PC-3 (cell line): ENCODE measurements around the gene SLC30A3. TPM values are rescaled to one million over a fixed set of nuclear protein-coding genes. Genes with fewer than 3 reads are reported as not detected.

Source experiments
- ATAC-seq: fragments of 200-7000 bp; cut with Tn5 transposase; 2 replicates; pipeline ENCODE4 v1.9.1; 2020; ENCODE audit warnings: mild to moderate bottlenecking, moderate library complexity
- BruUV-seq: library from RNA; stranded (reverse); fragments of 400-500 nt; replicated peaks from 2 replicates; lab custom pipeline; 2021; lab: Mats Ljungman, UMichigan
- CTCF ChIA-PET: fragments of 300-600 bp; sonication (Branson Sonifier 250); formaldehyde crosslinking; loops from one replicate; lab custom pipeline; 2022; ENCODE audit warnings: antibody characterized with exemption; lab: Charles Lee
- POLR2A ChIA-PET: fragments of 300-600 bp; sonication (Branson Sonifier 250); formaldehyde crosslinking; loops from one replicate; lab custom pipeline; 2022; ENCODE audit warnings: antibody characterized with exemption; ENCODE audit not compliant: unreplicated experiment; lab: Charles Lee
- DNase-seq: peaks from one replicate; pipeline ENCODE4 v3.0.0-alpha.2; 2015
- H2AFZ ChIP-seq: fragments of 300-600 bp; sonication (generic); 2 replicates; pipeline ENCODE4 v1.6.0; 2016; ENCODE audit warnings: antibody characterized with exemption, low read length
- H3F3A ChIP-seq: fragments of 300-600 bp; sonication (generic); one replicate; pipeline ENCODE4 v1.6.0; 2017; ENCODE audit warnings: antibody characterized with exemption, low read length, control low read depth, mild to moderate bottlenecking; ENCODE audit not compliant: unreplicated experiment
- H3K27ac ChIP-seq: fragments of 300-600 bp; sonication (generic); 2 replicates; pipeline ENCODE4 v1.5.1; 2016; ENCODE audit warnings: mild to moderate bottlenecking, low read length
- H3K27me3 ChIP-seq: fragments of 300-600 bp; sonication (generic); 2 replicates; pipeline ENCODE4 v1.6.1; 2016; ENCODE audit warnings: low read length, mixed read lengths
- H3K36me3 ChIP-seq: fragments of 300-600 bp; sonication (generic); 2 replicates; pipeline ENCODE4 v1.6.1; 2016; ENCODE audit warnings: low read depth, mixed run types, low read length, mixed read lengths
- H3K4me1 ChIP-seq: fragments of 300-600 bp; sonication (generic); 2 replicates; pipeline ENCODE4 v1.5.1; 2016; ENCODE audit warnings: low read length; ENCODE audit not compliant: insufficient read depth
- H3K4me2 ChIP-seq: fragments of 300-600 bp; sonication (generic); 2 replicates; pipeline ENCODE4 v1.6.0; 2016; ENCODE audit warnings: low read length
- H3K4me3 ChIP-seq: fragments of 300-600 bp; sonication (generic); 2 replicates; pipeline ENCODE4 v1.5.1; 2016; ENCODE audit warnings: mild to moderate bottlenecking, low read length, mixed read lengths
- H3K79me2 ChIP-seq: fragments of 300-600 bp; sonication (generic); 2 replicates; pipeline ENCODE4 v1.6.1; 2017; ENCODE audit warnings: low read length, mixed read lengths
- H3K9ac ChIP-seq: fragments of 300-600 bp; sonication (generic); 2 replicates; pipeline ENCODE4 v1.6.0; 2016; ENCODE audit warnings: mild to moderate bottlenecking, low read length
- H3K9me2 ChIP-seq: fragments of 300-600 bp; sonication (generic); replicated peaks from 2 replicates; pipeline ENCODE4 v1.6.1; 2016; ENCODE audit warnings: mixed run types, low read length, mixed read lengths
- H3K9me3 ChIP-seq: fragments of 300-600 bp; sonication (generic); 2 replicates; pipeline ENCODE4 v1.6.1; 2016; ENCODE audit warnings: low read length, mixed read lengths
- H4K20me1 ChIP-seq: fragments of 300-600 bp; sonication (generic); 2 replicates; pipeline ENCODE4 v1.6.1; 2016; ENCODE audit warnings: low read length, mixed read lengths
- CTCF ChIP-seq: fragments of 300-600 bp; sonication (generic); conservative IDR thresholded peaks from 2 replicates; pipeline ENCODE4 v1.5.1; 2017; ENCODE audit warnings: antibody characterized with exemption, low read depth, mild to moderate bottlenecking, low read length
- EZH2 ChIP-seq: fragments of 300-600 bp; sonication (generic); IDR thresholded peaks from one replicate; pipeline ENCODE4 v1.6.1; 2017; ENCODE audit warnings: antibody characterized with exemption, mild to moderate bottlenecking, low read length; ENCODE audit not compliant: unreplicated experiment
- EZH2phosphoT487 ChIP-seq: fragments of 300-600 bp; sonication (generic); IDR thresholded peaks from 2 replicates; pipeline ENCODE4 v1.6.1; 2018; ENCODE audit warnings: mild to moderate bottlenecking, antibody characterized with exemption, low read length, borderline replicate concordance
- intact Hi-C: fragments of 100-400 bp; cut with micrococcal nuclease; formaldehyde crosslinking; loops from 2 replicates; pipeline ENCODE4 v1.9.0; 2023
- total RNA-seq: library from RNA; depleted of rRNA; stranded (reverse); fragments of >200 nt; gene quantifications from 2 replicates; pipeline ENCODE4 v1.2.3, GENCODE V29; 2014

SLC30A3 gene
- total RNA-seq, 1 experiment from 2014 or later = 0.36 TPM

DNA sequence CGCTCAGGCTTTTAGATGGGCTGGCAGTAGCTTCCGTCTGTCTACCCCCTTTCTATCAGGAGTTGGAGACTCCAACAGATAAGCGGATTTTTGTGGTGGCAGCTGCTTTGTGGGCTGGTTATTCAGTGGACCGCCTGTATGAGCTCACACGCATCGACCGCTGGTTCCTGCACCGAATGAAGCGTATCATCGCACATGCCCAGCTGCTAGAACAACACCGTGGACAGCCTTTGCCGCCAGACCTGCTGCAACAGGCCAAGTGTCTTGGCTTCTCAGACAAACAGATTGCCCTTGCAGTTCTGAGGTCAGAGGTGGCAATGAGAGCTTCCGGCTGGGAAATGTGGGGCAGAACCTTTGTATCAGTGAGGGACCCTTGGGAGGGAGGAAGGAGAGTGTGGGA, 30.9 kb downstream of the SLC30A3 start:
- H3K4me2 ChIP-seq = no peak overlapping the region
- H3K36me3 ChIP-seq = peaks cover 76% of the 10 kb centered on the region
- H2AFZ ChIP-seq = no peak overlapping the region
- no TSS peak for BruUV-seq
- H3K27ac ChIP-seq = no peak overlapping the region
- H3K9me2 ChIP-seq = no peaks in the 10 kb centered on the region
- no peak for TF ChIP-seq EZH2phosphoT487
- TF ChIP-seq EZH2 = no peak
- no peak for TF ChIP-seq CTCF
- H3K4me3 ChIP-seq = no peak overlapping the region
- no peak overlapping the region for H3K9ac ChIP-seq
- no peaks in the 10 kb centered on the region for H3K27me3 ChIP-seq
- intact Hi-C loops = no loop called here
- H3K4me1 ChIP-seq = no peaks in the 10 kb centered on the region
- no peak for DNase-seq
- no peaks in the 10 kb centered on the region for H3K79me2 ChIP-seq
- CTCF ChIA-PET = no interaction called here
- H3F3A ChIP-seq = no peaks in the 10 kb centered on the region
- POLR2A ChIA-PET = no interaction called here
- no peaks in the 10 kb centered on the region for H3K9me3 ChIP-seq
- 0 out of 2 replicates have a peak, but pooled peaks cover 3% of the 10 kb centered on the region for H4K20me1 ChIP-seq
- ATAC-seq = no peak

- H3K9ac ChIP-seq = no peak overlapping the region
- no peak overlapping the region for H3K4me3 ChIP-seq
- no peak overlapping the region for H3K4me2 ChIP-seq
- POLR2A ChIA-PET = no interaction called here
- CTCF ChIA-PET = no interaction called here
- H3K9me2 ChIP-seq = no peaks in the 10 kb centered on the region
- 0 out of 2 replicates have a peak, but pooled peaks cover 3% of the 10 kb centered on the region for H4K20me1 ChIP-seq
- H3K27ac ChIP-seq = no peak overlapping the region
- no peak overlapping the region for H2AFZ ChIP-seq
- no peaks in the 10 kb centered on the region for H3K9me3 ChIP-seq
- BruUV-seq = no TSS peak
- DNase-seq = no peak
- no peaks in the 10 kb centered on the region for H3F3A ChIP-seq
- no peaks in the 10 kb centered on the region for H3K79me2 ChIP-seq
- H3K27me3 ChIP-seq = no peaks in the 10 kb centered on the region
- intact Hi-C loops = no loop called here
- no peak for ATAC-seq
- H3K4me1 ChIP-seq = no peaks in the 10 kb centered on the region
- peaks cover 71% of the 10 kb centered on the region for H3K36me3 ChIP-seq
- TF ChIP-seq EZH2 = no peak
- no peak for TF ChIP-seq CTCF
- no peak for TF ChIP-seq EZH2phosphoT487
These were observed 35.3 kb downstream of the SLC30A3 start for GRCh38 chr2:27227501-27227900.

GRCh38 chr2:27225526-27225925, 37.3 kb downstream of the SLC30A3 start:
- POLR2A ChIA-PET = no interaction called here
- intact Hi-C loops = no loop called here
- CTCF ChIA-PET = no interaction called here

More at GRCh38 chr2:27225526-27225925, 37.3 kb downstream of the SLC30A3 start:
- H3K36me3 ChIP-seq = peaks cover 66% of the 10 kb centered on the region
- no peak overlapping the region for H3K4me2 ChIP-seq
- H3F3A ChIP-seq = no peaks in the 10 kb centered on the region
- no peaks in the 10 kb centered on the region for H3K27me3 ChIP-seq
- H3K9me3 ChIP-seq = no peaks in the 10 kb centered on the region
- H2AFZ ChIP-seq = no peak overlapping the region
- no peaks in the 10 kb centered on the region for H3K79me2 ChIP-seq
- TF ChIP-seq EZH2phosphoT487 (no peak), EZH2 (no peak), CTCF (no peak)
- DNase-seq (no peak), ATAC-seq (no peak)
- no TSS peak for BruUV-seq
- 0 out of 2 replicates have a peak, but pooled peaks cover 3% of the 10 kb centered on the region for H4K20me1 ChIP-seq
- H3K9ac ChIP-seq = no peak overlapping the region
- H3K9me2 ChIP-seq = no peaks in the 10 kb centered on the region
- no peak overlapping the region for H3K4me3 ChIP-seq
- no peaks in the 10 kb centered on the region for H3K4me1 ChIP-seq
- no peak overlapping the region for H3K27ac ChIP-seq
